KMS-11 (cell line): Measurements from ENCODE around the gene PPOX.
A peak's percentile ranks its signal among the peaks of the same experiment; 100 is the strongest.

Experiments
- H2AFZ ChIP-seq: fragments of 200-600 bp; sonication (generic); 2 replicates; pipeline ENCODE4 v1.6.1; 2016; ENCODE audit warnings: antibody characterized with exemption, mixed run types, low read depth
- H3K27ac ChIP-seq: fragments of 200-600 bp; sonication (generic); 2 replicates; pipeline ENCODE4 v1.6.1; 2016; ENCODE audit warnings: mild to moderate bottlenecking, mixed run types
- H3K27me3 ChIP-seq: fragments of 200-600 bp; sonication (generic); 2 replicates; pipeline ENCODE4 v1.6.1; 2017; ENCODE audit warnings: mild to moderate bottlenecking, low read depth, mixed run types, moderate library complexity; ENCODE audit not compliant: insufficient read depth
- H3K36me3 ChIP-seq: fragments of 200-600 bp; sonication (generic); 2 replicates; pipeline ENCODE4 v1.6.1; 2017; ENCODE audit warnings: mild to moderate bottlenecking, mixed run types; ENCODE audit not compliant: insufficient read depth
- H3K4me1 ChIP-seq: fragments of 200-600 bp; sonication (generic); 2 replicates; pipeline ENCODE4 v1.6.1; 2016; ENCODE audit warnings: mild to moderate bottlenecking, low read depth, mixed run types; ENCODE audit not compliant: poor library complexity, severe bottlenecking
- H3K4me2 ChIP-seq: fragments of 200-600 bp; sonication (generic); 2 replicates; pipeline ENCODE4 v1.7.0; 2016; ENCODE audit warnings: mild to moderate bottlenecking, mixed run types
- H3K4me3 ChIP-seq: fragments of 200-600 bp; sonication (generic); IDR thresholded peaks from 2 replicates; pipeline ENCODE4 v1.6.1; 2017; ENCODE audit warnings: low read depth, low read length, mixed read lengths; ENCODE audit not compliant: insufficient read depth
- H3K79me2 ChIP-seq: fragments of 200-600 bp; sonication (generic); 2 replicates; pipeline ENCODE4 v1.6.1; 2016; ENCODE audit warnings: low read depth, mixed run types; ENCODE audit not compliant: insufficient read depth
- H3K9ac ChIP-seq: fragments of 200-600 bp; sonication (generic); 2 replicates; pipeline ENCODE4 v1.6.1; 2016; ENCODE audit warnings: mild to moderate bottlenecking, mixed run types
- H4K20me1 ChIP-seq: fragments of 200-600 bp; sonication (generic); 2 replicates; pipeline ENCODE4 v1.6.1; 2016; ENCODE audit warnings: mild to moderate bottlenecking, mixed run types; ENCODE audit not compliant: insufficient read depth
- TF ChIP-seq, protein P1 (sequence below): fragments of 200-600 bp; sonication (generic); conservative IDR thresholded peaks from 2 replicates; pipeline ENCODE4 v1.6.1; 2017; ENCODE audit warnings: low read depth, mild to moderate bottlenecking, antibody characterized with exemption, low read length, moderate library complexity, mixed read lengths

The PPOX gene

DNA sequence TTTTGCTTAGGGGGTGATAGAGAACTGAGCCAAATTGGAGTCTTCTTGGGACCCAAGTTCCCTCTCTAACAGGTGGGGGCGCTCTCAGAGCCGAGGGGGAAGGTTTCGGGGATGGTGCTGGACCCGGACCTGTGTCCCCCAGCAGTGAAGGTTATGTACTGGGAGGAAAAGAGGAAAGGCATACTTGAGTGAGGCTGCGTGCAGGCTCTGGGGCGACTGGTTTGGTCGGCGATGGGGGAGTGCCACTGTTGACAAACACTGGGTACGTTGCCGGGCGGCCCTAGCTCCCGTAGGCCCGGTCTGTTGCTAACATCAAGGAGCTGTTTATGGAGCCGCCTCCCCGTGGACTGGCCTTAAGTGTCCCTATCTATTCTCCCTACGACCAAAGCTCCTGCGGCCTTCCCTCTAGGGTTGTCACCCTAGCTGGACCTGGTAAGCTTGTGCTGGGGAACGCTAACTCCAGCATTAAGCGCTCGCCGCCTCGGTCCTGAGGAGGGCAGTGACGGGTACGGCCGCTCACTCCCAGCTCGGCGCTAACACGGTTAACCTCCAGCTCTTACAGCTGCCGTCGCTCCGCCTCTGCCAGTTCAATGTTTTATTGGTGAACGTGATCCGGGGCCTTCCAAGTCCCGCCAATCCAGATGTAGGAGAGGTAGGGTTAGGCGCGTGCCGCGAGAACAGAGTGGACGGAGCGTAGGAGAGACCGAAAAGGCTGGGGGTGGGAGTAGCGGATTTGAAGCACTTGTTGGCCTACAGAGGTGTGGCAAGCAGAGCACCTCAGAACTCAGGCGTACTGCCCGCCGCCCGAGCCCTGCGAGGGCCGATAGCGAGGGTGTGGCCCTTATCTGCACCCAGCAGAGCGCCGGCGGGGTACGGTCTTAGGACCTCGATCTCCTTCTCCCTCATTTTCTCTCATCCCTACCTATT, at the start of gene PPOX:
Gene PPOX (plus strand): TSS at position 685 of the 927 bp plus-strand sequence. CDS start 422 bp downstream, outside the sequence.
- peak within 1 kb of the TSS; percentile 63 for H3K9ac ChIP-seq
- H3K79me2 ChIP-seq, result no peaks in the 10 kb centered on the region
- H4K20me1 ChIP-seq, result no peaks in the 10 kb centered on the region
- H2AFZ ChIP-seq, result peak within 1 kb of the TSS; percentile 74
- peaks cover 27% of the 10 kb centered on the region for H3K4me1 ChIP-seq
- H3K27ac ChIP-seq, result peak within 1 kb of the TSS; percentile 84
- H3K36me3 ChIP-seq, result 0 out of 2 replicates have a peak, but pooled peaks cover 2% of the 10 kb centered on the region
- TF ChIP-seq, protein P1, sequence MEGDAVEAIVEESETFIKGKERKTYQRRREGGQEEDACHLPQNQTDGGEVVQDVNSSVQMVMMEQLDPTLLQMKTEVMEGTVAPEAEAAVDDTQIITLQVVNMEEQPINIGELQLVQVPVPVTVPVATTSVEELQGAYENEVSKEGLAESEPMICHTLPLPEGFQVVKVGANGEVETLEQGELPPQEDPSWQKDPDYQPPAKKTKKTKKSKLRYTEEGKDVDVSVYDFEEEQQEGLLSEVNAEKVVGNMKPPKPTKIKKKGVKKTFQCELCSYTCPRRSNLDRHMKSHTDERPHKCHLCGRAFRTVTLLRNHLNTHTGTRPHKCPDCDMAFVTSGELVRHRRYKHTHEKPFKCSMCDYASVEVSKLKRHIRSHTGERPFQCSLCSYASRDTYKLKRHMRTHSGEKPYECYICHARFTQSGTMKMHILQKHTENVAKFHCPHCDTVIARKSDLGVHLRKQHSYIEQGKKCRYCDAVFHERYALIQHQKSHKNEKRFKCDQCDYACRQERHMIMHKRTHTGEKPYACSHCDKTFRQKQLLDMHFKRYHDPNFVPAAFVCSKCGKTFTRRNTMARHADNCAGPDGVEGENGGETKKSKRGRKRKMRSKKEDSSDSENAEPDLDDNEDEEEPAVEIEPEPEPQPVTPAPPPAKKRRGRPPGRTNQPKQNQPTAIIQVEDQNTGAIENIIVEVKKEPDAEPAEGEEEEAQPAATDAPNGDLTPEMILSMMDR, result peak; percentile 98
- peak within 1 kb of the TSS; percentile 96 for H3K4me3 ChIP-seq
- H3K4me2 ChIP-seq, result peak within 1 kb of the TSS; percentile 99
- no peaks in the 10 kb centered on the region for H3K27me3 ChIP-seq

DNA sequence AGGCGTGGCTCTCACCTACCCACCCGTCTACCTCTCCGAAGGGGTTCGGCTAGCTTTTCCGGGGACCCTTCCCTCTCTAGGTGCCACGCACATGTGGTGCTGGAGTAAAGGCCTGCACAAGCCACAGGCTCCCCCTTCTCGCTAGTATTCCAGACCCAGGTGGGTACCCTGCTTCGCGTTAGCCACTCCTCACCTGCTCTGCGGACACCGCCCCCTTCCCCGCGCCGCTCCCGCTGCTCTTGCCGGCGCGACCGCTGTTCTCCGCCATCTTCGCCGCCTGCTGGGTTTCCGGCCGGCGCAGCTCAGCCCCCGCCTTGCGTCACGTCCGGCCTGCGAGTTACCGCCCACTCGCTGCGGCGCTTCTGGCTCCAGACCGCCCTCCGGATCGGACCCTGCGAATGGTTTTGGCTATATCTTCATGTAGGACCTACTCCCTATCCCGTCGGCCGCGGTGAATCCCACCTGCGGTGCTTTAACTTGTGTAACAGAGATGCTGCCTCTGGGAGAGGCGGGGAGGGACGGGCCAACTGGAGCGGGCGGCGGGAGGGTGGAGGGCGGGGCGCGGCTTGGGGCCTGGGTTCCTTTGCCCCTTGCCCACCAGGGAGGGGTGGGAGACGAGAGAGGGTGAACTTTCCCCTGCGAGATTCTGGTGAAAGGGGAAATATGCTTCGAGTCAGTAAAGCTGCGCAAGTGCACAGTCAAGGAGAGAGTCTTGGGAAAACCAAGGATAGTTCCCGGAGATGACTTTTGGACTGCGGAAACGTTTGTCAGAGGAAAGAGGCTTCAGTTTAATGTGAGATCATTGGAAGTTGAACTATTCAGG, 48.3 kb upstream of the PPOX start, which contains the start of the genes NIT1 and PFDN2:
Gene NIT1 (plus strand): TSS at position 347 of the 823 bp plus-strand sequence. CDS start 72 bp downstream, at position 419.
Gene PFDN2 (minus strand): TSS at position 279 of the 823 bp plus-strand sequence. CDS start 11 bp downstream, at position 268.
- Histone ChIP-seq H3K36me3 (peaks cover 5% of the 10 kb centered on the region; the same call in 1 of the 2 replicates), H4K20me1 (peaks cover 16% of the 10 kb centered on the region), H2AFZ (peak within 1 kb of the TSS; percentile 88), H3K27ac (peak within 1 kb of the TSS; percentile 70), H3K27me3 (no peaks in the 10 kb centered on the region), H3K4me1 (peaks cover 61% of the 10 kb centered on the region), H3K4me2 (peak within 1 kb of the TSS; percentile 67), H3K9ac (peak within 1 kb of the TSS; percentile 80), H3K79me2 (peaks cover 62% of the 10 kb centered on the region), H3K4me3 (peak within 1 kb of the TSS; percentile 97)
- TF ChIP-seq, protein P1, result peak; percentile 3; the same call in 1 of the 2 replicates

DNA sequence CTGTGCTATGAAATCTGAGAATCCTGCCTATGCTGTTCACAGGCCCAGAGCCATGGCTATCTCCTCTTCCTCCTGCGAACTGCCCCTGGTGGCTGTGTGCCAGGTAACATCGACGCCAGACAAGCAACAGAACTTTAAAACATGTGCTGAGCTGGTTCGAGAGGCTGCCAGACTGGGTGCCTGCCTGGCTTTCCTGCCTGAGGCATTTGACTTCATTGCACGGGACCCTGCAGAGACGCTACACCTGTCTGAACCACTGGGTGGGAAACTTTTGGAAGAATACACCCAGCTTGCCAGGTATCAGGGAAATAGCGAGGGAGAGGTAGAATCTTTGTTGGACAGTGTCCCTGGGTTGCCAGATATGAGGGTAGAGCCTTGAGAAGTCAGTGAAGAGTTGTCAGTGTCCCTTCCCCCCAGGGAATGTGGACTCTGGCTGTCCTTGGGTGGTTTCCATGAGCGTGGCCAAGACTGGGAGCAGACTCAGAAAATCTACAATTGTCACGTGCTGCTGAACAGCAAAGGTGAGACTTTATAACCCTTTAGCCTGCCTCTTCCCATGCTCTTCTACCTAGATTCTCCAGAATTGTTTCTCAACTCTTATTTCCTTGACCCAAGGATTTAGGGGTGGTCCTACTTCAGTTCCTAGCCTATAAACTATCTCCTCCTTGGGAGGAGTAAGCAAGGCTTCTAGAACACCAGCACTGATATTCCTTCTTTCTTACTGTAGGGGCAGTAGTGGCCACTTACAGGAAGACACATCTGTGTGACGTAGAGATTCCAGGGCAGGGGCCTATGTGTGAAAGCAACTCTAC, 46.9 kb upstream of the PPOX start:
- Histone ChIP-seq H3K4me1 (peaks cover 49% of the 10 kb centered on the region), H3K79me2 (peaks cover 49% of the 10 kb centered on the region), H4K20me1 (0 out of 2 replicates have a peak, but pooled peaks cover 2% of the 10 kb centered on the region), H3K4me3 (no peak overlapping the region), H3K9ac (no peak overlapping the region), H3K27me3 (no peaks in the 10 kb centered on the region), H3K27ac (peak overlapping the region; percentile 4; the same call in 1 of the 2 replicates), H3K36me3 (peaks cover 5% of the 10 kb centered on the region; the same call in 1 of the 2 replicates), H3K4me2 (peak overlapping the region; percentile 67), H2AFZ (no peak overlapping the region)
- TF ChIP-seq, protein P1, result peak; percentile 95
